HepG2 (cell line): ENCODE results near the gene TSPAN11. TPM values are rescaled to one million over a fixed set of nuclear protein-coding genes. Genes with fewer than 3 reads are reported as not detected.

Source experiments
- ATAC-seq: fragments of 200-7000 bp; cut with Tn5 transposase; 3 replicates; pipeline ENCODE4 v1.9.1; 2020; ENCODE audit warnings: mild to moderate bottlenecking, moderate library complexity
- BruUV-seq: library from RNA; stranded (reverse); fragments of 400-500 nt; replicated peaks from 2 replicates; lab custom pipeline; 2021; lab: Mats Ljungman, UMichigan
- CTCF ChIA-PET: fragments of 300-600 bp; formaldehyde crosslinking; extraction: SDS; loops from one replicate; lab custom pipeline; 2021; ENCODE audit warnings: low total read pairs, inconsistent platforms, low intra/inter-chr PET ratio; lab: Yijun Ruan, JAX
- POLR2A ChIA-PET: fragments of 350-600 bp; sonication (Branson Sonifier 250); formaldehyde crosslinking; loops from one replicate; lab custom pipeline; 2020; ENCODE audit warnings: antibody characterized with exemption, inconsistent platforms; lab: Yijun Ruan, JAX
- DNase-seq: peaks from one replicate; pipeline ENCODE4 v3.0.0-alpha.2; 2015; ENCODE audit warnings: low spot score
- FAIRE-seq: peaks from 3 replicates; lab custom pipeline; 2011; peaks lifted over from hg19 to GRCh38; lab: Jason Lieb, UNC
- H2AFZ ChIP-seq: one replicate; pipeline ENCODE4 v1.6.1; 2011; ENCODE audit warnings: low read length, inconsistent platforms
- H3K27ac ChIP-seq: fragments of 300-600 bp; 3 replicates; pipeline ENCODE4 v1.8.0; 2011; ENCODE audit warnings: mixed run types, mild to moderate bottlenecking, mixed read lengths, low read length, inconsistent platforms; ENCODE audit not compliant: insufficient read depth; ENCODE audit errors: extremely low read length
- H3K27me3 ChIP-seq, 2 experiments: fragments of 200-600 bp in 1 of 2; 2 replicates in 1 of 2; 3 replicates in 1 of 2; pipeline versions ENCODE4 v1.6.0 to v1.8.0; 2011; ENCODE audit warnings: low read length in 2 of 2, mild to moderate bottlenecking in 2 of 2, moderate library complexity in 2 of 2, inconsistent platforms in 1 of 2; ENCODE audit not compliant: insufficient read depth in 2 of 2, control insufficient read depth in 1 of 2
- H3K36me3 ChIP-seq, 2 experiments: fragments of 200-600 bp in 1 of 2; replicated peaks in 1 of 2; 2 replicates in 1 of 2; 3 replicates in 1 of 2; pipeline versions ENCODE4 v1.5.1 to v1.8.0; 2011; ENCODE audit warnings: low read length in 2 of 2, inconsistent platforms in 1 of 2; ENCODE audit not compliant: insufficient read depth in 2 of 2, control insufficient read depth in 1 of 2
- H3K4me1 ChIP-seq: 2 replicates; pipeline ENCODE4 v1.5.1; 2012; ENCODE audit warnings: low read length, inconsistent platforms; ENCODE audit not compliant: insufficient read depth
- H3K4me2 ChIP-seq: 2 replicates; pipeline ENCODE4 v1.6.0; 2011; ENCODE audit warnings: low read depth, low read length, inconsistent platforms
- H3K4me3 ChIP-seq, 3 experiments: fragments of 200-600 bp in 1 of 3; sonication (generic), shearing (Covaris generic) in 1 of 3; replicated peaks in 1 of 3; 2 replicates each; pipeline ENCODE4 v1.5.1; 2011 to 2016; ENCODE audit warnings: low read length in 3 of 3, inconsistent platforms in 2 of 3, low read depth in 2 of 3, mild to moderate bottlenecking in 2 of 3, control low read depth in 1 of 3, mixed read lengths in 1 of 3; ENCODE audit not compliant: insufficient read depth in 1 of 3
- H3K79me2 ChIP-seq: one replicate; pipeline ENCODE4 v1.6.1; 2011; ENCODE audit warnings: low read length, inconsistent platforms; ENCODE audit not compliant: insufficient read depth
- H3K9ac ChIP-seq: 2 replicates; pipeline ENCODE4 v1.6.0; 2011; ENCODE audit warnings: mild to moderate bottlenecking, low read depth, low read length, inconsistent platforms; ENCODE audit not compliant: insufficient read depth
- H3K9me3 ChIP-seq: 2 replicates; pipeline ENCODE4 v1.5.1; 2012; ENCODE audit warnings: mild to moderate bottlenecking, low read length
- H4K20me1 ChIP-seq: 2 replicates; pipeline ENCODE4 v1.6.0; 2011; ENCODE audit warnings: inconsistent platforms, mild to moderate bottlenecking, low read length, moderate library complexity; ENCODE audit not compliant: insufficient read depth
- CBX1 ChIP-seq: IDR thresholded peaks from one replicate; pipeline ENCODE4 v1.6.1; 2016; ENCODE audit warnings: antibody characterized with exemption, low read depth
- GTF3A ChIP-seq: sonication (generic); formaldehyde crosslinking; conservative IDR thresholded peaks from 2 replicates; pipeline ENCODE4 v1.4.0; 2020; ENCODE audit warnings: mild to moderate bottlenecking, missing genetic modification reagents
- HBP1 ChIP-seq: IDR thresholded peaks from 2 replicates; pipeline ENCODE4 v1.6.1; 2016; ENCODE audit warnings: low read depth, control low read depth
- HMGA1 ChIP-seq: sonication (generic); formaldehyde crosslinking; conservative IDR thresholded peaks from 2 replicates; pipeline ENCODE4 v1.4.0; 2020; ENCODE audit warnings: missing genetic modification reagents
- IKZF5 ChIP-seq: IDR thresholded peaks from 2 replicates; pipeline ENCODE4 v1.6.1; 2018; ENCODE audit warnings: missing genetic modification reagents, mild to moderate bottlenecking, missing compliant biosample characterization
- NCOR1 ChIP-seq: fragments of 200-600 bp; sonication (generic); IDR thresholded peaks from 2 replicates; pipeline ENCODE4 v1.7.0; 2017; ENCODE audit warnings: antibody characterized with exemption, low read length, borderline replicate concordance
- NFYC ChIP-seq: IDR thresholded peaks from 2 replicates; pipeline ENCODE4 v1.6.1; 2016; ENCODE audit warnings: missing genetic modification reagents, missing compliant biosample characterization
- PHF8 ChIP-seq: sonication (generic); formaldehyde crosslinking; IDR thresholded peaks from 2 replicates; pipeline ENCODE4 v1.5.0; 2020; ENCODE audit warnings: missing genetic modification reagents
- TARDBP ChIP-seq: sonication (generic); formaldehyde crosslinking; IDR thresholded peaks from 2 replicates; pipeline ENCODE4 v1.8.0; 2022; ENCODE audit warnings: mild to moderate bottlenecking, missing genetic modification reagents
- TGIF2 ChIP-seq: IDR thresholded peaks from 2 replicates; pipeline ENCODE4 v1.6.1; 2016; ENCODE audit warnings: control low read depth, missing compliant biosample characterization
- TRIM24 ChIP-seq: sonication (generic); formaldehyde crosslinking; IDR thresholded peaks from 2 replicates; pipeline ENCODE4 v1.8.0; 2022; ENCODE audit warnings: mild to moderate bottlenecking, missing genetic modification reagents
- ZBTB42 ChIP-seq: sonication (generic); formaldehyde crosslinking; IDR thresholded peaks from 2 replicates; pipeline ENCODE4 v1.5.0; 2020; ENCODE audit warnings: mild to moderate bottlenecking, missing genetic modification reagents
- ZC3H13 ChIP-seq: sonication (generic); formaldehyde crosslinking; IDR thresholded peaks from 2 replicates; pipeline ENCODE4 v1.8.1; 2023; ENCODE audit warnings: mild to moderate bottlenecking, missing genetic modification reagents, moderate library complexity
- ZFP37 ChIP-seq: sonication (generic); formaldehyde crosslinking; IDR thresholded peaks from 2 replicates; pipeline ENCODE4 v1.4.0; 2020; ENCODE audit warnings: missing genetic modification reagents, borderline replicate concordance
- ZNF136 ChIP-seq: sonication (generic); formaldehyde crosslinking; IDR thresholded peaks from 2 replicates; pipeline ENCODE4 v1.8.1; 2022; ENCODE audit warnings: low read depth, mild to moderate bottlenecking, moderate library complexity, missing genetic modification reagents
- ZNF580 ChIP-seq: IDR thresholded peaks from 2 replicates; pipeline ENCODE4 v1.6.1; 2016; ENCODE audit warnings: low read depth, borderline replicate concordance
- ZNF619 ChIP-seq: sonication (generic); formaldehyde crosslinking; IDR thresholded peaks from 2 replicates; pipeline ENCODE4 v1.4.0; 2020; ENCODE audit warnings: mild to moderate bottlenecking, missing genetic modification reagents
- ZNF644 ChIP-seq: IDR thresholded peaks from 2 replicates; pipeline ENCODE4 v1.6.1; 2016; ENCODE audit warnings: low read depth
- WGBS: methylation state at CpG from one replicate; pipeline ENCODE4 v1.1.6; 2017; ENCODE audit warnings: low lambda C conversion rate; 5-methylcytosine and 5-hydroxymethylcytosine counted together
- in situ Hi-C: cut with HindIII; loops from 2 replicates; pipeline ENCODE4 v1.10.0; 2017; ENCODE audit warnings: low pct_unique_long_range_greater_than_20kb; ENCODE audit not compliant: extremely low pct_ligation_motif_present
- intact Hi-C: fragments of 100-400 bp; cut with micrococcal nuclease; formaldehyde crosslinking; loops from one replicate; pipeline ENCODE4 v1.10.0; 2022; ENCODE audit not compliant: unreplicated experiment
- polyA plus RNA-seq, 8 experiments: library from polyadenylated mRNA; depleted of rRNA in 3 of 8; stranded (reverse) in 7 of 8; unstranded in 1 of 8; fragments of >200 nt; fragmentation: Illumina TruSeq in 4 of 8; extraction: Trizol in 4 of 8; gene quantifications; 2 replicates each; pipeline versions ENCODE4 v1.2.1 to v1.2.3, GENCODE V29; 2011 to 2016; ENCODE audit warnings: low read depth in 4 of 8, missing spikeins in 1 of 8, mixed read lengths in 1 of 8; ENCODE audit not compliant: insufficient read depth in 1 of 8
- total RNA-seq, 5 experiments: library from RNA; depleted of rRNA; stranded (reverse); fragments of >200 nt; fragmentation: Illumina TruSeq; extraction: Trizol; gene quantifications; 2 replicates each; pipeline ENCODE4 v1.2.3, GENCODE V29; 2016; ENCODE audit warnings: low read depth in 1 of 5

The TSPAN11 gene
- total and polyA plus RNA-seq, 2 of the 13 experiments (the other 11 are each of a cell fraction or from before 2014, with no cell fraction given), result 0.01 to 0.07 TPM

GRCh38 chr12:30909349-30910037, 17.1 kb upstream of the TSPAN11 start:
- CTCF ChIA-PET, result no interaction called here
- WGBS, result 45% methylated on average over 5 of the region's 5 CpGs
- Histone ChIP-seq H3K9me3 (no peaks in the 10 kb centered on the region), H3K4me3 (no peak overlapping the region), H3K27ac (no peak overlapping the region), H3K4me2 (peak overlapping the region; percentile 32), H3K36me3 (no peaks in the 10 kb centered on the region), H3K9ac (no peak overlapping the region), H3K79me2 (no peaks in the 10 kb centered on the region), H4K20me1 (no peaks in the 10 kb centered on the region), H2AFZ (no peak overlapping the region), H3K4me1 (peaks cover 27% of the 10 kb centered on the region), H3K27me3 (peaks cover 0 to 3% of the 10 kb centered on the region in 2 experiments; a peak in 1 of 5 replicates)
- no peak for ATAC-seq
- POLR2A ChIA-PET, result no interaction called here
- no peak for DNase-seq
- FAIRE-seq, result no peak
- intact Hi-C loops (no loop called here), in situ Hi-C loops (no loop called here)
- no TSS peak for BruUV-seq
- TF ChIP-seq IKZF5 (CRISPR knock-in tag) (no peak), ZNF580 (CRISPR knock-in tag) (no peak)

- no peak overlapping the region for H3K9ac ChIP-seq
- FAIRE-seq (no peak), ATAC-seq (no peak), DNase-seq (no peak)
- H3K4me1 ChIP-seq, result peaks cover 27% of the 10 kb centered on the region
- H3K79me2 ChIP-seq, result no peaks in the 10 kb centered on the region
- H3K9me3 ChIP-seq, result no peaks in the 10 kb centered on the region
- no TSS peak for BruUV-seq
- no peak overlapping the region for H2AFZ ChIP-seq
- H3K4me2 ChIP-seq, result no peak overlapping the region
- no peak overlapping the region for H3K27ac ChIP-seq
- no peak overlapping the region for H3K4me3 ChIP-seq
- intact Hi-C loops (no loop called here), in situ Hi-C loops (no loop called here)
- POLR2A ChIA-PET, result no interaction called here
- peaks cover 0 to 3% of the 10 kb centered on the region in 2 experiments; a peak in 1 of 5 replicates for H3K27me3 ChIP-seq
- CTCF ChIA-PET, result no interaction called here
- no peaks in the 10 kb centered on the region for H4K20me1 ChIP-seq
- 80% methylated on average over 1 of the region's 1 CpG for WGBS
- no peaks in the 10 kb centered on the region for H3K36me3 ChIP-seq
- TF ChIP-seq CBX1 (no peak), ZNF619 (CRISPR knock-in tag) (no peak), ZBTB42 (CRISPR knock-in tag) (no peak), HBP1 (CRISPR knock-in tag) (no peak), TGIF2 (no peak), PHF8 (CRISPR knock-in tag) (no peak), GTF3A (no peak), ZNF644 (no peak), ZC3H13 (CRISPR knock-in tag) (no peak), TRIM24 (no peak), HMGA1 (CRISPR knock-in tag) (no peak), NFYC (CRISPR knock-in tag) (no peak), TARDBP (no peak), NCOR1 (no peak), ZNF136 (CRISPR knock-in tag) (no peak), ZFP37 (CRISPR knock-in tag) (no peak)
These were observed 16.6 kb upstream of the TSPAN11 start for GRCh38 chr12:30910038-30910350.
